ENCODE data around the gene TMEM190.
A peak's percentile ranks its signal among the peaks of the same experiment; 100 is the strongest.

TMEM190 gene

GRCh38 chr19:55372316-55373081, 4.1 kb upstream of the TMEM190 start:
- peak; percentile 30 for DNase-seq (ENCODE audit: low read depth)

DNA sequence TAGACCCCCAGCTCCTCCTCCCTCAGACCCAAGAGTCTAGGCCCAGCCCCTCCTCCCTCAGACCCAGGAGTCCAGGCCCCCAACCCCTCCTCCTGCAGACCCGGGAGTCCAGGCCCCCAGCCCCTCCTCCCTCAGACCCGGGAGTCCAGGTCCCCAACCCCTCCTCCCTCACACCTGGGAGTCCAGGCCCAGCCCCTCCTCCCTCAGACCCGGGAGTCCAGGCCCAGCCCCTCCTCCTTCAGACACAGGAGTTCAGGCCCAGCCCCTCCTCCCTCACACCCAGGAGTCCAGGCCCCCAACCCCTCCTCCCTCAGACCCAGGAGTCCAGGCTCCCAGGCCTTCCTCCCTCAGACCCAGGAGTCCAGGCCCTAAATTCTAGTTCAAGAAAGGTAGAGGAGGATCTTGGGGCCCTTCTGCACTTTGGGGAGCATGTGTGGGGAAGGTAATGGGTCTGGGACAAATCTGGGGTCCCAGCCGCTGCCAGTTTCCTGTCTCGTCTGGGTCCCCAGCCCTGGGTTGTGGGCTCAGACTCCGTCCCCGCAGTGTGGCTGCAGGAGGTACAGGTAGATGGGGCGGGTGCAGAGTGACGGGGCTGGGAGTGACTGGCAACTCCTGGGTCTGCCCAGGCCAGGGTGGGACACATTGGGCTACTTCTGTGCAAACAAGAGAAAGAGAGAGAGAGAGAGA, 3.2 kb upstream of the TMEM190 start:
- DNase-seq (ENCODE audit: low read depth), result no peak

DNA sequence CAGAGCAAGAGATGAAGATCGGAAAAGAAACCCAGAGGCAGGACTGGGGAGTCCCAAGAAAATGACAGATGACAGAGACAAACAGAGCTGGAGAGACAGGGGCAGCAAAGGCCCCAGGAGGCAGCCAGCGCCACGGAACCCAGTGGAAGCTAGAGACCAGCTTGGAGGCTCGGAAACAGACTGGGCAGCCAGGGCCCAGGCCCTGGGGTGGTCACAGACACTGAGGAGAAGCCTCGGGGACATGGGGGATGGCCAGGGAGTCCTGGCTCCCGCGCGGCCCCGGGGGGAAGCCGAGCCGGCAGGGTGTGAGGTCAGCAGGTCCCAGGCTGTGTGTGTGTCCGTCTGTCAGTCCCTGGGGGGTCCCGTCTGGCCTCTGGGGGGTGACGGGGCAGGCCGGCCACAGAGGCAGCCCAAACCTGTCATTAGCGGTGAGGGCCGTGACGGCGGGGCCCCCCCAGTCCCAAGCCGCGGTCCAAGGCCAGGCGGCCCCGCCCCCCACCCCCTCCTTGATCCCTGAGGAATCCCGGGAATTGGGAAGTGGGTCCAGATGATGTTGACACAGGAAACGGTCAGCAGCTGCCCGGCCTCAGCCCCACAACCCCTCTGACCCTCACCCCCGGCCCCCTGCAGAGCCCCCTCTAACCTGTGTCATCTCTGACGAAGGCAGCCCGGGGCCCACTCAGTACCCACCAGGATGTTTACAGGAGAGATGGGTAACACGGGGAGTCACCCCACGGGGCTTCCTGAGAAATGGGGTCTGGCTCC, 2.5 kb upstream of the TMEM190 start:
- no peak for DNase-seq (ENCODE audit: low read depth)

DNA sequence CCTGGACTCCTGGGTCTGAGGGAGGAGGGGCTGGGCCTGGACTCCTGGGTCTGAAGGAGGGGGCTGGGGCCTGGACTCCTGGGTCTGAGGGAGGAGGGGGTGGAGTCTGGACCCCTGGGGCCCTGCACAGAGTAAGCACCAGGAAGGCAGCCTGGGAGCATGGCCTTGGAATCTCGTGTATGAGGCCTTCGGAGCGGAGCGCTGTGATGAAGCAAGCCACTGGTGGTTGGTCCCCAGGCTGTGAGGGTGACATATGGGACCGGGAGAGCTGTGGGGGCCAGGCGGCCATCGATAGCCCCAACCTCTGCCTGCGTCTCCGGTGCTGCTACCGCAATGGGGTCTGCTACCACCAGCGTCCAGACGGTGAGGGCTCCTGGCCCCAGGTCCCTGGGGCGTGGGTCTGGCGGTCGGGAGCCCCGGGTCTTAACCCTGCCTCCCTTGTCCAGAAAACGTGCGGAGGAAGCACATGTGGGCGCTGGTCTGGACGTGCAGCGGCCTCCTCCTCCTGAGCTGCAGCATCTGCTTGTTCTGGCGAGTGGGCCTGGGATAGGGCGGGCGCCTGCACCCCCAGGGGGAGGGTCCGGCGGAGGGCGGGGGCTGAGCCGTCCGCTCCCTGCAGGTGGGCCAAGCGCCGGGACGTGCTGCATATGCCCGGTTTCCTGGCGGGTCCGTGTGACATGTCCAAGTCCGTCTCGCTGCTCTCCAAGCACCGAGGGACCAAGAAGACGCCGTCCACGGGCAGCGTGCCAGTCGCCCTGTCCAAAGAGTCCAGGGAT, 918 bp downstream of the TMEM190 start:
- DNase-seq (ENCODE audit: low read depth), result no peak

DNA sequence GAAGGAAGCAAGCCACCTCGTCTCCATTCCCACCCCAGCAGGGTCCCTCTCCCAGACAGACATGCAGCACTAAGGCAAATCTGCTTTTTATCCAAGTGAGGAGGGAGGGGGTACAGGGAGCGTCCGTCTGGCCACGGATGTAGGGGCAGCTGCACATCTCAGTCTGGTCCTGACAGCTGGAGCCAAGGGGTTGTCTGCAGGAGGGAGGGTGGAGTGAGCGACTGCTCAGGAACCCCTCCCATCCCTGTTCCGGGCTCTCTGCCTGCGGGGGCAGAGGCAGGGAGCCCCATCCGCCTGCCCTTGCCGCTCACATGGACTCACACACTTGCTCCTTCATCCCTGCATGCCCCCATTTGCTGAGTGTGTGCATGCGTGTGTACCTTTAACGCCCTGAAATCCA, 2.5 kb downstream of the TMEM190 start:
- DNase-seq (ENCODE audit: low read depth), result no peak

- DNase-seq (ENCODE audit: low read depth), result no peak
Observed at GRCh38 chr19:55382013-55382412, 5.4 kb downstream of the TMEM190 start.

DNA sequence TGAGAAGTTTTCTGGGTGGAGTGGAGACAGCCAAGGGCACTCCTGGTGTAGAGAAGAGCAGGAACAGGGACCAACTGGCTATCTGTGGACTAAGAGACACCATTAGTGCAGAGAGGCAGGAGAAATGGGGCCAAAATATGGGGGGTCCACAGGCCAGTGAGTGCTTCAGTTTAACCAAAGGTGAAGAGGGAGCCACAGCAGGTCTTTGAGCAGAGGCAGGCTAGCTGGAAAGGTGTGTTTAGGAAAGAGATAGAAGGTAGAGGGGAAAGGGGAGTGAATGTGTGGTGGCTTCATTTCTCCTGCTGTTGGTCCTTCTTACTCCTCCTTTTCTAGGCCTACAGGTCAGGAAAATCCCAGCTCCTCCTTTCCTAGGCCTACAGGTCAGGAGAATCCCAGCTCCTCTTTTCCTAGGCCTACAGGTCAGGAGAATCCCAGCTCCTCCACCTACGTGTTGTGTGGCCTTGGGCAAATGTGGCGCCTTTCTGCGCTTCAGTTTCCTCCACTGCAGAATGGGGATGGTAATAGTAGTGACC, 6.0 kb downstream of the TMEM190 start:
- DNase-seq (ENCODE audit: low read depth), result no peak

DNA sequence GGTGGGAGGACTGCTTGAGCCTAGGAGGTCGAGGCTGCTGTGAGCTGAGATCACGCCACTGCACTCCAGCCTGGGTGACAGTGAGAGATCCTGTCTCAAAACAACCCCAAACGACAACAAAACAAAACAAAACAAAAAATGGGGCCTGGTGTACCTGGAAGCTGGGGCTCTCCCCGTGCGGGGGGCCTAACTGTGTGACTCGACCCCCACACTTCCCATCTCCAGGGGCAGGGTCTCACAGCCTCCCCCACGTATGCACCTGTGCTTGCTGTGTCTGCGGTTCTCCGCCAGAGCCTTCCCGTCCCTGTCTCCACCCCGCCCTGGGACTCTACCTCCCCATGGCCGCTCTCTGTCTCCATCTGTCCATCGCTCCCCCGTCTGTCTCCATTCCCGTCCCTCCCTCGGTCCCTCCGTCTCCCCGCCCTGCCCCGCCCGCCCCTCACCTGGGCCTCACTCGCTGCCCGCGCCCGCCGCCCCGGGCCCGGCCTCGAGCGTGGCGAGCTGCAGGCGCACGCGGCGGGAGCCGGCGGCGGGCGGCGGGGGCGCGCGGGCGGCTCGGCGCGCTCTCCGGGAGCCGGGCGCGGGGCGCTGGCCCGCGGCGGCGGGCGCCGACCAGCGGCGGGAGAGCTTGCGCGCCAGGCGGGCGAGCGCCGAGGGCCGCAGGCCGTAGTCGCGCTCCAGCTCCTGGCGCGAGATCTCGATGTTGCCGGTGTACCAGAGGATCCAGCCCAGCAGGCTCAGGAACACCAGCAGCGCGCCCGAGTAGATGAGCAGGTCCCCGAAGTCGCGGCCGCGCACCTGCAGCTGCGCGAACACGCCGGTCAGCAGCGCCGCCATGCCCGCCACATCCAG, 6.9 kb downstream of the TMEM190 start:
- peak; percentile 63 for DNase-seq (ENCODE audit: low read depth)

- DNase-seq (ENCODE audit: low read depth), result peak; percentile 50
Observed at GRCh38 chr19:55384131-55384919, 7.7 kb downstream of the TMEM190 start, which contains the start of gene TMEM238. TSS of gene TMEM238 (minus strand) at chr19:55384292. CDS start at chr19:55384259, 33 bp downstream.

DNA sequence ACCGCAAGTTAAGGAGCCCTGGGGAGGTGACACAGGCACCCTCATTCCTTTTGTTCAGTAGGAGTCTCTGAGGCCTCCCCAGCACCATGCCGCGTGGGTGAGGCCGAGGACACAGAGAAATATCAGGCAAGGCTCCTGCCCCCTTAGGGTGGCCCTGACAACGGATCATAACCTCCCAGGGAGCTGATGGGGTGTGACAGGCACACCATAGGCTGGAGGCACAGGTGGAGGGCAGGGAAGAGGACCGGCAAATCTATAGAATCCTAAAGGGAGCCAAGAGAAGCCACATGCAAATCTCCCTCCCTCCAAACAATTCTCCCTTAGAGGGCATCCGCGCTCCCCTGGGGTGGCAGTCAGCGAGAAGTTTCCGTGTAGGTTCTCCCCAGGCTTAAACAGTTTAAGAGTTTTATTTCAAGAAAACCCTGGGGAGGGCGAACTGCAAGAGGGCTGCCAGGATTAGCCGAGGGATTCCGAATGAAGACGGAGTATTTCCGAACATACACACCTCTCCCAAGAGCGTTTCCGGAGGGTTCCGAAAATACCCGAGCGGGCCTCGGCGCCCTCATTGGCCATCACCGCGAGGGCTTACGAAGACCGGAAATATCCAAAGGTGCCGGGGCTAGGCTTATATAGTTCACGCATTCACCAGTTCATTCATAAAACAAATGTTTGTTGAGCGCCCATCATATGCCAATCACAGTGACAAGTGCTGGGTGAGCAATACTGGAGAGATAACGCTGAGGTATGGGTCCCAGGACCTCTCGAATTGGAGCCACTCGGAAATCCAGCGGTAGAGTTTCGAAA, 8.5 kb downstream of the TMEM190 start:
- peak; percentile 93 for DNase-seq (ENCODE audit: low read depth)

GRCh38 chr19:55385724-55386492, 9.3 kb downstream of the TMEM190 start, which contains the start of gene RPL28:
TSS of gene RPL28 (plus strand) at chr19:55385932. CDS start at chr19:55386358, 426 bp downstream.
- DNase-seq (ENCODE audit: low read depth), result peak; percentile 96

DNA sequence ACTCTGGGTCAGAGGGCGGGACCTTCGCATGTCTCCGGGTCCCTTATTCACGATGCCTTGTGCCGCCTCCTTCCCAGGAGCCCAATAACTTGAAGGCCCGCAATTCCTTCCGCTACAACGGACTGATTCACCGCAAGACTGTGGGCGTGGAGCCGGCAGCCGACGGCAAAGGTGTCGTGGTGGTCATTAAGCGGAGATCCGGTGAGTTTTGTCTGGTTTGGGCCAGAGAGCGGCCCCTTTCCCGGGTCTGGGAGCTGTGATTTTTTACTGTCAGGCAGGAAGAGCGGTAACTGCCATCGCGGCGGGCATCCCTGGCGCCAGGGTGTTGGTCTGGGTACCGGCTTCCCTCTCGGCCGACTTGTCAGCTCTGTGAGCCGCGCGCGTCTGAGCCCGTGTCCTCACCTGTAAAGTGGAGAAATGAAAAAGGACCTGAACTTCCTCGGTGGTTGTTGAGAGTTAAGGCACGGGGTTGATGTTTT, 9.9 kb downstream of the TMEM190 start:
- no peak for DNase-seq (ENCODE audit: low read depth)

DNA sequence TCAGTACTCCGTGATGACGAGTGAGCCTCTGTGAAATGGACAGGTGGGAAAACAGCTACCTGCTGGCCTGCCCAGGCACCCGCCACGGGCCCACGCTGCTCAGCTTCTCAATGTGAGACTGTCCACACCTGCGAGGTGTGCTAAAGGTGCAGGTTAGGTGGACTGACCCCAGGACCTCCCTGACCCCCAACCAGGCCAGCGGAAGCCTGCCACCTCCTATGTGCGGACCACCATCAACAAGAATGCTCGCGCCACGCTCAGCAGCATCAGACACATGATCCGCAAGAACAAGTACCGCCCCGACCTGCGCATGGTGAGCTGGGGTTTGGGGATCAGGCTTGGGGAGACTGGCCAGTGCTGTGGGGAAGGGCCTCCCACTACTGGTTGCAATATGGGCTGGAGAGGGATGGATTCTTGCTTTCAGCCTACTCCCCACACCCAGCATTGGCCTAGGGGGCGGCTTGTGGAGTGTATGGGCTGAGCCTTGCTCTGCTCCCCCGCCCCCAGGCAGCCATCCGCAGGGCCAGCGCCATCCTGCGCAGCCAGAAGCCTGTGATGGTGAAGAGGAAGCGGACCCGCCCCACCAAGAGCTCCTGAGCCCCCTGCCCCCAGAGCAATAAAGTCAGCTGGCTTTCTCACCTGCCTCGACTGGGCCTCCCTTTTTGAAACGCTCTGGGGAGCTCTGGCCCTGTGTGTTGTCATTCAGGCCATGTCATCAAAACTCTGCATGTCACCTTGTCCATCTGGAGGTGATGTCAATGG, 11.3 kb downstream of the TMEM190 start:
- DNase-seq (ENCODE audit: low read depth), result no peak

GRCh38 chr19:55389386-55390317, 13.0 kb downstream of the TMEM190 start:
- DNase-seq (ENCODE audit: low read depth), result no peak

DNA sequence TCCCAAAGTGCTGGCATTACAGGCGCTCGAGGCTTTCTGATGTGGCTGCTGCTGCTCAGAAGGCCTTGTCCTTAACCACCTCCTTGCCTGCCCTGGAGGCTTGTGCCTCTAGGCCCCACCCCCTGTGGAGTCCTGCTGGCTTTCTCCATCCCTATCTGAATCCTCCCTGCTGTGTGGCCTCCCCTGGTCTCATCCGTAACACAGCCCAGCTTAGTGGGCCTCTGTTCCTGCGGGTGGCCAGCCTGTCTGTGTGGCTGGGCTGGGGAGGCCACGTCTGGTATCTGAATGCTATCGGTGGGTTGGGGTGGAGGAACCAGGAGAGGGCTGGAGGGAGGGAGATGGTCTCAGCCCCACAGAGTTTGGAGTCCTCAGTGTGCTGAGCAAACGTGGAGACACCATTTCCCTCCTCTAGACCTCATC, 13.8 kb downstream of the TMEM190 start:
- DNase-seq (ENCODE audit: low read depth), result no peak

- DNase-seq (ENCODE audit: low read depth), result no peak
Observed at GRCh38 chr19:55391191-55391670, 14.6 kb downstream of the TMEM190 start.
